Chondrocyte (in vitro differentiated cells): Measurements from ENCODE around the gene RB1. TPM values are rescaled to one million over a fixed set of nuclear protein-coding genes. Genes with fewer than 3 reads are reported as not detected.

Source experiments
- DNase-seq: peaks from one replicate; pipeline ENCODE4 v3.0.0; 2021; ENCODE audit warnings: mixed read lengths, low spot score
- H3K27ac Mint-ChIP-seq: one replicate; pipeline ENCODE4 v1.8.0; 2021; ENCODE audit warnings: mild to moderate bottlenecking, moderate library complexity, mixed read lengths; ENCODE audit not compliant: unreplicated experiment
- H3K27me3 Mint-ChIP-seq: 2 replicates; pipeline ENCODE4 v1.8.0; 2021; ENCODE audit warnings: low read depth, mixed read lengths
- H3K36me3 Mint-ChIP-seq: 2 replicates; pipeline ENCODE4 v1.8.0; 2021; ENCODE audit warnings: low read depth, mixed read lengths
- H3K4me1 Mint-ChIP-seq: 2 replicates; pipeline ENCODE4 v1.8.0; 2021; ENCODE audit warnings: low read depth, mild to moderate bottlenecking, mixed read lengths
- H3K4me3 Mint-ChIP-seq: one replicate; pipeline ENCODE4 v1.8.0; 2021; ENCODE audit warnings: mild to moderate bottlenecking, moderate library complexity, mixed read lengths; ENCODE audit not compliant: unreplicated experiment
- H3K9me3 Mint-ChIP-seq: 2 replicates; pipeline ENCODE4 v1.8.0; 2021; ENCODE audit warnings: low read depth, mixed read lengths
- total RNA-seq: library from RNA; stranded (reverse); gene quantifications from 3 replicates; pipeline ENCODE4 v1.2.1, GENCODE V29; 2021
- TF ChIP-seq, protein P1 (sequence below): fragments of 200-600 bp; sonication (generic); IDR thresholded peaks from 2 replicates; pipeline ENCODE4 v1.5.0; 2021; ENCODE audit warnings: antibody characterized with exemption, mild to moderate bottlenecking, moderate library complexity

The RB1 gene
- total RNA-seq, 1 donor from 2014 or later: 33.4 TPM

DNA sequence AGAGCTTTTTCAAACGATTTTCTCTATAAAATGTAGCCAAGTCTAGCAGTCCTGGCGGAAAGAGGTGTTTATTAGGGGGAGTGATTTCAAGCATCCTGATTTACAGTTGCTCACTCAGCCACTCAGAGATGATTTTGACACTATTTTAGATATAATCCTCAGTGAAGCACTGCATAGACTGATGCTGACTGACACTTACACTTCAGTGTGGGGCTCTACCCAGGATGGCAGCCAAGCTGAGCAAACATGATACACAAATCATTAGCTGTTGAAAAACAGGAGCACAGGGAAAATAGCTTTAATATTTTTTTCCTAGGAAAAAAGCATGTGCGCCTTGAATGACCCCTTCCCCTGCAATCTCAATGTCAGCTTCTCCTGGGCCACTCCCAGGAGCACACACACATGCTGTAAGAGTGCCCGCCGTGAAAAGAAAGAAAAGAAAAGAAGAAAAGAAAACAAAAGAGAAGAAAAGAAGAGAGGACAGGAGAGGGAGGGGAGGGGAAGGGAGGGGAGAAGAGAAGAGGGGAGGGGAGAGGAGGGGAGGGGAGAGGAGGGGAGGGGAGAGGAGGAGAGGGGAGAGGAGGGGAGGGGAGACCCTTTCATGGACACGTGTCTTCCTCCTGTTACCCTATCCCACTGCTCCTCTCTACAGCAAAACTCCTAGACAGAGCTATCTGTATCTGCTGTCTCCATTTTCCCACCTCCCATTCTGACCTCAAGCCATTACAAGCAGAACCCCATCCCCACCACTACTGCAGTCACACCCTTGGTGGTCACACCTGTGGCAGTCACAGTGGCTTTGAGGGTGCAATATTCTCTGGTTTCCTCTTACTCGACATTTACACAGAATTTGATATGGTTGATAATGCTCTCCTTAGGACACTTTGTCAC, 193.0 kb downstream of the RB1 start:
- no peak overlapping the region for H3K27ac Mint-ChIP-seq
- no peak overlapping the region for H3K4me3 Mint-ChIP-seq
- peaks cover 6% of the 10 kb centered on the region for H3K36me3 Mint-ChIP-seq
- H3K4me1 Mint-ChIP-seq: peaks cover 21% of the 10 kb centered on the region
- no peak for DNase-seq
- H3K27me3 Mint-ChIP-seq: no peaks in the 10 kb centered on the region
- TF ChIP-seq, protein P1, sequence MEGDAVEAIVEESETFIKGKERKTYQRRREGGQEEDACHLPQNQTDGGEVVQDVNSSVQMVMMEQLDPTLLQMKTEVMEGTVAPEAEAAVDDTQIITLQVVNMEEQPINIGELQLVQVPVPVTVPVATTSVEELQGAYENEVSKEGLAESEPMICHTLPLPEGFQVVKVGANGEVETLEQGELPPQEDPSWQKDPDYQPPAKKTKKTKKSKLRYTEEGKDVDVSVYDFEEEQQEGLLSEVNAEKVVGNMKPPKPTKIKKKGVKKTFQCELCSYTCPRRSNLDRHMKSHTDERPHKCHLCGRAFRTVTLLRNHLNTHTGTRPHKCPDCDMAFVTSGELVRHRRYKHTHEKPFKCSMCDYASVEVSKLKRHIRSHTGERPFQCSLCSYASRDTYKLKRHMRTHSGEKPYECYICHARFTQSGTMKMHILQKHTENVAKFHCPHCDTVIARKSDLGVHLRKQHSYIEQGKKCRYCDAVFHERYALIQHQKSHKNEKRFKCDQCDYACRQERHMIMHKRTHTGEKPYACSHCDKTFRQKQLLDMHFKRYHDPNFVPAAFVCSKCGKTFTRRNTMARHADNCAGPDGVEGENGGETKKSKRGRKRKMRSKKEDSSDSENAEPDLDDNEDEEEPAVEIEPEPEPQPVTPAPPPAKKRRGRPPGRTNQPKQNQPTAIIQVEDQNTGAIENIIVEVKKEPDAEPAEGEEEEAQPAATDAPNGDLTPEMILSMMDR: no peak
- no peaks in the 10 kb centered on the region for H3K9me3 Mint-ChIP-seq

DNA sequence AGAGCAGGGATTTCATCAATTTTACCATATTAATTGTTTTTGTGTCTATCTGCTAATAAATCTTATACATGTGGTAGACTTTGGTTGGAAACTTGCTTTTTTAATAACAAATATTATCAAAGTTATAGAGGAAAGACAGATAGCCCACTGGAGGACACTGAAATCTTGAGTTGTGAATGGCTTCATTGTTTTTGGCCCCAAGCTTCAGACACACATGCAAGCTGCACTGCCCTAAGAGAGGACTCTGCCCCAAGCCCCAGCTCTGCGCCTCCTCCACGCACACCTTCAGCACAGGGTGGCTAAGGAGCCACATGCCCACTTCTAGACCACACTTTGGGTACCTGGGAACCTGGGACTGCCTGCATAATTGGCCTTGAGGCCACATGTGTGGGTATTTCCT, 194.1 kb downstream of the RB1 start:
- TF ChIP-seq, protein P1: no peak
- Mint-ChIP-seq H3K4me1 (peaks cover 21% of the 10 kb centered on the region), H3K9me3 (no peaks in the 10 kb centered on the region), H3K4me3 (no peak overlapping the region), H3K27ac (no peak overlapping the region), H3K27me3 (no peaks in the 10 kb centered on the region), H3K36me3 (peaks cover 8% of the 10 kb centered on the region)
- no peak for DNase-seq

DNA sequence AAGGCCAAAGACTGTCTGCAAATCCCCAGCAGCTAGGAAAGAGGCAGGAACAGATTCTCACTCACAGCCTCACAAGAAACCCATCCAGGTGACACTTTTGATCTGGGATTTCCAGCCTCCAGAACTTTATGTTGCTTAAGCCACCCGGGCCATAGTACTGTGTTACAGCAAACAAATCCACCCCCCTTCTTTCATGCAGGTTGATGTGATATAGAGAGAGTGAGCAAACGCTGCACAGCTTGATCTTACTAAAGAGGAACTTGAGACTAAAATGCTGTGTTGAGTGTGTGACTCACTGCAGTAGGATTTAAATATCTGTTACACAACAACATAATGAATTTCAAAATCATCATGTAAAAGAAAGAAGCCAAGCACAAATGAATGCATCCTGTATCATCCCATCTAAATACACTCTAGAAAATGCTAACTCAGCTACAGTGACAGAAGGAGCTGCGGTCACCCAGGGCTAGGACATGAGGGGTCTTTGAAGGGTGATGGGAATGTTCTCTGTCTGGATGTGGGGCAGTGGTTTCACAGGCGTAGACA, 197.2 kb downstream of the RB1 start:
- H3K36me3 Mint-ChIP-seq: peaks cover 8% of the 10 kb centered on the region

DNA sequence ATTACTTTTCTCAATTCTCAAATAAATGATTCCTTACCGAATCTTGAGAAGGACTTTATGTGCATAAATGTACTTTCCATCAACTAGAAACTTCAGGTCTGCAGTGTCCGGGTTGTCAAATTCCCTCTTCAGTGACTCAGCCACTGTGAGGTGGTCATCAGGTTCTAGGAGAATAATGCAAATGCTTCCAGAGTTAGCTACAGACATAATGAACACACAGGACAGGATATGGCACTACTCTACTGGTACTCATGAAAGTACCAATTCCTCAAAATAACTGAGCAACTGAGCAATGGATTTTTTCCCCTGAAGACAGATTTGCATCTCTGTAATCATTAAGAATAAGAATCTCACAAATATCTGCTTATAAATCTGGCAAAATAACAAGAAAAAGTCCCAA, 198.2 kb downstream of the RB1 start:
- Mint-ChIP-seq H3K36me3 (peaks cover 8% of the 10 kb centered on the region), H3K27ac (no peak overlapping the region), H3K4me1 (peaks cover 24% of the 10 kb centered on the region), H3K4me3 (no peak overlapping the region), H3K9me3 (no peaks in the 10 kb centered on the region), H3K27me3 (no peaks in the 10 kb centered on the region)
- no peak for DNase-seq
- TF ChIP-seq, protein P1: no peak

More for the DNA sequence above, 197.2 kb downstream of the RB1 start:
- TF ChIP-seq, protein P1: no peak
- no peaks in the 10 kb centered on the region for H3K27me3 Mint-ChIP-seq
- peaks cover 21% of the 10 kb centered on the region for H3K4me1 Mint-ChIP-seq
- no peak overlapping the region for H3K4me3 Mint-ChIP-seq
- no peak for DNase-seq
- H3K27ac Mint-ChIP-seq: peak overlapping the region; percentile 27
- no peaks in the 10 kb centered on the region for H3K9me3 Mint-ChIP-seq

DNA sequence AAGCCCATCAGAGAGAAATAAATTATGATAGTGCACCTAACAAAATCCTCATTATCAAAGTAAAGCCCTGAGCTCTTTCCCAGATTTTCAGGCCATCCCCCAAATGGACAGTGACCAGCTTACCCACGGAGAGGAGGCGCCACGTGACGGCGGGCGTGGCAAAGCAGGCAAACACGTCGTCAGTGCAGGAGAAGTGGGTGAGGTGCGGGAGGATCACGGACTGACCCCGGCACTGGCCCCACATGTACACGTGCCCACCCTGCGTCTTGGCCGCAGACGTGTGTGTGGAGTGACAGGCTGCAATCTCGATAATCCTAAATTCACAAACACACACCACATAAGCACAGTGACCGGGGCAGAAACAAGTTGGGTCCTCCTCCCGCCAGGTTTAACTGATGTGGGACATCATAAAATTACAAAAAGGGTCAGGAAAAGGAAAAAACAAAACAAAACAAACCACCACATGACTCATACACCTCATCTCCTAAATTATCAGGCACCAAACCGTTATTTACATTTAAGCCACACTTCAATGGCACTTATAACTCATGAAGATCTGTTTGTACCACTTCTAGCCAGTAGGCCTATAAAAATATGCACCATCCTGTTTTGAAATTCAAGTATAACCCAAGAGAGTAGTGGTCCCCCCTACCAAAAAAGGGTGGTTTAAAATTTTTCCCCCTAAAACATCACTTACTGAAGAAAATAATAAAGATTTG, 199.2 kb downstream of the RB1 start:
- Mint-ChIP-seq H3K27ac (no peak overlapping the region), H3K36me3 (peaks cover 14% of the 10 kb centered on the region)
- TF ChIP-seq, protein P1: no peak

More for the DNA sequence above, 199.2 kb downstream of the RB1 start:
- Mint-ChIP-seq H3K4me3 (no peak overlapping the region), H3K27me3 (no peaks in the 10 kb centered on the region), H3K9me3 (no peaks in the 10 kb centered on the region), H3K4me1 (peaks cover 24% of the 10 kb centered on the region)
- DNase-seq: no peak
